Activated CD8-positive, alpha-beta T cell treated with anti-CD3 and anti-CD28 coated beads, Interleukin-2, amount 10 ng/mL, durations not matched to agents 7 days and 5 days (primary cell): ENCODE data around the gene INPP5B. TPM values are rescaled to one million over a fixed set of nuclear protein-coding genes. Genes with fewer than 3 reads are reported as not detected.
"Not testable (repeated sequence)": the region's sequence is repeated elsewhere in the genome, so short reads cannot be mapped to it uniquely, and the experiment has no call there.

Experiments used
- ATAC-seq: fragments of 150-1000 bp; cut with Tn5 transposase; one replicate; pipeline ENCODE4 v1.10.0; 2021; ENCODE audit warnings: moderate library complexity
- CTCF ChIA-PET: fragments of 350-600 bp; sonication (Branson Sonifier 250); formaldehyde crosslinking; loops from one replicate; lab custom pipeline; 2021; ENCODE audit warnings: antibody characterized with exemption; lab: Charles Lee
- POLR2A ChIA-PET: fragments of 350-600 bp; sonication (Branson Sonifier 250); formaldehyde crosslinking; loops from one replicate; lab custom pipeline; 2021; ENCODE audit warnings: antibody characterized with exemption; lab: Charles Lee
- DNase-seq: peaks from one replicate; pipeline ENCODE4 v3.0.0-alpha.2; 2020
- H3K27ac Mint-ChIP-seq: one replicate; pipeline ENCODE4 v1.8.0; 2021; ENCODE audit warnings: mild to moderate bottlenecking, mixed read lengths
- H3K27me3 Mint-ChIP-seq: one replicate; pipeline ENCODE4 v1.8.0; 2021; ENCODE audit warnings: low read depth, mixed read lengths
- H3K36me3 Mint-ChIP-seq: one replicate; pipeline ENCODE4 v1.8.0; 2021; ENCODE audit warnings: low read depth, mixed read lengths
- H3K4me1 Mint-ChIP-seq: one replicate; pipeline ENCODE4 v1.8.0; 2021; ENCODE audit warnings: low read depth, mixed read lengths
- H3K4me3 Mint-ChIP-seq: one replicate; pipeline ENCODE4 v1.8.0; 2021; ENCODE audit warnings: mild to moderate bottlenecking, mixed read lengths
- H3K9me3 Mint-ChIP-seq: one replicate; pipeline ENCODE4 v1.8.0; 2022; ENCODE audit warnings: mixed read lengths; ENCODE audit not compliant: insufficient read depth
- total RNA-seq, 2 experiments: library from RNA; stranded (reverse); gene quantifications; one replicate each; pipeline ENCODE4 v1.2.3, GENCODE V29; 2021

INPP5B gene
- total RNA-seq, 2 experiments from 2014 or later, result 40.2 to 41.1 TPM

DNA sequence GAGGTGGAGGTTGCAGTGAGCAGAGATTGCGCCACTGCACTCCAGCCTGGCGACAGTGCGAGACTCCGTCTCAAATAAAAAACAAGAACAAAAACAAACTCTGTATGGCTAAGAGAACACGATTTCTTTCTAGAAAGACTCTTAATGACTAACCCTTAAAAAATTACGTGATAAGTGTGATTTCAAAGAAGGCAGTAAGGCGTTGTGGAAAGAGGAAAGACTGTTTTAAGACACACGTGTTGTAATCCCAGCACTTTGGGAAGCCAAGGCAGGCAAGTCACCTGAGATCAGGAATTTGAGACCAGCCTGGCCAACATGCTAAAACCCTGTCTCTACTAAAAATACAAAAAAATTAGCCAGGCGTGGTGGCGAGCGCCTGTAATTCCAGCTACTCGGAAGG, 17.3 kb upstream of the INPP5B start:
- H3K4me1 Mint-ChIP-seq, H3K27me3 Mint-ChIP-seq, H3K27ac Mint-ChIP-seq, CTCF ChIA-PET, DNase-seq, H3K4me3 Mint-ChIP-seq, ATAC-seq, POLR2A ChIA-PET, H3K9me3 Mint-ChIP-seq: not testable (repeated sequence)
- peaks cover 46% of the 10 kb centered on the region for H3K36me3 Mint-ChIP-seq

DNA sequence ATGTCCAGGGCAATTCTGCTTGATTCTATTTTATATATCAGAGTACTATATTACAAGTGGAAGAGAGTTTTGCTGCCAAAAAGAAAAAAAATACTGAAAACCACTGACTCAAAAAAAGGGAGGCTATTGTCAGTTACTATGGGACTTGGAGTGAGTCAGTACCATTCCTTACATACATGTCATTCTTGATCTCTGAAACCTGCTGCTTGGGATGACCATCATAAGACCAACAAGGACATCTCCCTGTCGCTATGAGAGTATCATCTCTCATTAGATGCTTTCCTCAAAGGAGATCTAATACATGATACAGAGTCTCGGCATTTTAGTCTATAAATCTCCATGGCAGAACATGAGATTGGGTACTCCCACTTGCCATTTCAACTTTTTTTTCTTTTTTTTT, 11.8 kb upstream of the INPP5B start:
- Mint-ChIP-seq H3K4me1 (no peaks in the 10 kb centered on the region), H3K27ac (no peak overlapping the region), H3K27me3 (no peaks in the 10 kb centered on the region), H3K4me3 (no peak overlapping the region), H3K36me3 (peaks cover 34% of the 10 kb centered on the region), H3K9me3 (no peaks in the 10 kb centered on the region)
- POLR2A ChIA-PET, result no interaction called here
- CTCF ChIA-PET, result interaction anchor here (1.1 kb wide), 1 partner anchor 10 kb away, joined by 4 read pairs; no protein-coding TSS in a partner anchor
- no peak for DNase-seq
- no peak for ATAC-seq

- POLR2A ChIA-PET, result no interaction called here
- no peak overlapping the region for H3K4me3 Mint-ChIP-seq
These were observed 8.8 kb upstream of the INPP5B start for GRCh38 chr1:37955685-37956084.

DNA sequence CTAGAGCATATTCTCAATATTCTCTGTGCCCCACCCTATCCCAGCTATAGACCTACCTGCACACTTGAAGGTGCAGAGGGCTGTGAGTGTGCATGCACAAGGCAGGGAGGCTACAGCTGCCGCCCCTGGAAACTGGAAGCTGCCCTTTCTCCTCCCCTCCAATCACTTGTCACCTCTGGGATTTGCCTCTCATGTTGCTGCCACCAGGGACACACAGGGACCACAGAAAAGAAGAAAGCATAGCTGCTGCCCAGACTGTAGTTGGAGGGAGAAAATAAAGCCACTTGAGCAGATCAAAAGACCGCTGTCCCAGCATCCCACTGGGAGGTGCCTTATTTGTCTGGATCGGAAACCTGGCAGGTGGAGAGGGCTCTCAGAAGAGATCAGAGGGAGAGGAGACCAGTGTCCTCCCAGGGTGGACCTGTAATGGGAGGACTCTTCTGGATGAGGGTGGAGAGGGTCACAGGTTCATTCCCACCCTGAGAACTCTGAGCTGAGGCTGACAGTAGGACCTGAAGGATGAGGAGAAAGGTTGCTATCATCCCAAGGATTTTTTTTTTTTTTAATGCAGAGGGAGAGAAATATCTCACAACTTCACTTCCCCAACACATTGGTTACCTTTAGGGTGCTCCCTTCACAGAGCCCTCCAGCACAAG, 7.6 kb upstream of the INPP5B start:
- Mint-ChIP-seq H3K36me3 (peaks cover 17% of the 10 kb centered on the region), H3K4me1 (peaks cover 12% of the 10 kb centered on the region)

More at GRCh38 chr1:37955685-37956084, 8.8 kb upstream of the INPP5B start:
- peaks cover 24% of the 10 kb centered on the region for H3K36me3 Mint-ChIP-seq
- no peak overlapping the region for H3K27ac Mint-ChIP-seq
- CTCF ChIA-PET, result no interaction called here
- no peaks in the 10 kb centered on the region for H3K27me3 Mint-ChIP-seq
- DNase-seq (no peak), ATAC-seq (no peak)
- no peaks in the 10 kb centered on the region for H3K9me3 Mint-ChIP-seq
- H3K4me1 Mint-ChIP-seq, result peaks cover 10% of the 10 kb centered on the region

DNA sequence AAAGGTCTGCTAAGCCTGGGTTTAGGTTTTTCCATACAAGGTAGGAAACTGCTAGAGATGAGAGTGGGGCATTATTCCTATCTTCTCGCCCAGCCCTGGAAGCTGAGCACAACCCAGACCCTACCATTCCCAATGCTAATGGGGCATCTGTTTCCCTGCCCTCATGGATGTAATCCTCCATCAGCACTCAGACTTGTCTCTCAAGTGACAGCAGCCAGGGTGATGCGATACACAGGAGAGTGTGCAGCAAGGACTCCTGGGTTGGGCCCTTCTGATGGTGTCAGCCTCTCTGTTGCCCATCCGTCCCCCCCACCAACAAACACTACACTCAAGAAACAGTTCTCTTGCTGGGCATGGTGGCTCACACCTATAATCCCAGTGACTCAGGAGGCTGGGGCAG, 5.9 kb upstream of the INPP5B start:
- ChIA-PET POLR2A (no interaction called here), CTCF (no interaction called here)
- Mint-ChIP-seq H3K27ac (no peak overlapping the region), H3K4me3 (no peak overlapping the region), H3K36me3 (peaks cover 8% of the 10 kb centered on the region), H3K27me3 (no peaks in the 10 kb centered on the region), H3K9me3 (no peaks in the 10 kb centered on the region), H3K4me1 (peaks cover 14% of the 10 kb centered on the region)
- no peak for ATAC-seq
- DNase-seq, result no peak

More for the DNA sequence above, 7.6 kb upstream of the INPP5B start:
- Mint-ChIP-seq H3K27ac (no peak overlapping the region), H3K9me3 (no peaks in the 10 kb centered on the region), H3K27me3 (no peaks in the 10 kb centered on the region), H3K4me3 (no peak overlapping the region)
- DNase-seq (no peak), ATAC-seq (no peak)
- ChIA-PET CTCF (no interaction called here), POLR2A (no interaction called here)

DNA sequence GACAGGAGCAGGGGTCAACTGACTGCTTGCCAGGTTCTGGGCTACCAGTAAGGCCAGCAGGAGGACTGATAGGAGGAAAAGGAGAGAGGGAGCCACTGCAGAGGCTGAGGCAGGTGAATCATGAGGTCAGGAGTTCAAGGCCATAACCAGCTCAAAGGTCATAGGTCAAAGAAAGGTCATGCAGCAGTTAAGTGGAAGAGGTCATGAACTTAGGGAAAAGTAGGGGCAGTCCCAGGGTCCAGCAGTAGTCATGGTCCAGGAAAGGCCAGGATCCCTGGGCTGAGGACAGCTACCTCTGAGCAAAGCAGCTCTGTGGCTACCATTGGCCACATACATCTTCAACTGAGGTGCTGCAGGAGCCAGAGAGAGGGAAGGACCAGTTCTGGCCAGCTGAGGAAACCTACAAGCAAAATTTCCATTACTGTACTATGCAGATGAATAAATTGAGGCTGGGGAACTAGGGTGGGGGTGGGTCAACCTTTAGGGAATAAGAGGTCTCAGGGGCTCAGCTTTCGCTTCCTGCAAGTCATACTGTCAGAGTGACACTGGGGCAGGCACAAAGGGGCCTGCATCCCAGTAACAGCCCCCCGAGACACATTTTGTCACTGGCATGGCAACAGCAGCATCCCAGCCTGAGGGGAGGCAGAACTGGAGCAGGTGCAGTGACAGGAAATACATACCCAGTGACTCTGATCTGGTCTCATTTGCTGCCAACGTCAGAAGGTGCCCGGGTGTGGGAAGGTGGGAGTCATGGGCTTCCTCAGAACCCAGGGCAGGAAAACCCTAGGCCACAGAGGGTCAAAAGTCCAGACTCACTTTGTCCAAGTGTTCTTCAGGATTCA, 5.2 kb upstream of the INPP5B start:
- peaks cover 3% of the 10 kb centered on the region for H3K36me3 Mint-ChIP-seq
- peak overlapping the region; percentile 8 for H3K27ac Mint-ChIP-seq
- no peaks in the 10 kb centered on the region for H3K27me3 Mint-ChIP-seq
- peaks cover 20% of the 10 kb centered on the region for H3K4me1 Mint-ChIP-seq
- DNase-seq (no peak), ATAC-seq (no peak)
- H3K9me3 Mint-ChIP-seq, result no peaks in the 10 kb centered on the region
- no peak overlapping the region for H3K4me3 Mint-ChIP-seq
- CTCF ChIA-PET, result interaction anchor here (0.8 kb wide), 1 partner anchor 67 kb away, joined by 3 read pairs; no protein-coding TSS in a partner anchor
- POLR2A ChIA-PET, result no interaction called here

DNA sequence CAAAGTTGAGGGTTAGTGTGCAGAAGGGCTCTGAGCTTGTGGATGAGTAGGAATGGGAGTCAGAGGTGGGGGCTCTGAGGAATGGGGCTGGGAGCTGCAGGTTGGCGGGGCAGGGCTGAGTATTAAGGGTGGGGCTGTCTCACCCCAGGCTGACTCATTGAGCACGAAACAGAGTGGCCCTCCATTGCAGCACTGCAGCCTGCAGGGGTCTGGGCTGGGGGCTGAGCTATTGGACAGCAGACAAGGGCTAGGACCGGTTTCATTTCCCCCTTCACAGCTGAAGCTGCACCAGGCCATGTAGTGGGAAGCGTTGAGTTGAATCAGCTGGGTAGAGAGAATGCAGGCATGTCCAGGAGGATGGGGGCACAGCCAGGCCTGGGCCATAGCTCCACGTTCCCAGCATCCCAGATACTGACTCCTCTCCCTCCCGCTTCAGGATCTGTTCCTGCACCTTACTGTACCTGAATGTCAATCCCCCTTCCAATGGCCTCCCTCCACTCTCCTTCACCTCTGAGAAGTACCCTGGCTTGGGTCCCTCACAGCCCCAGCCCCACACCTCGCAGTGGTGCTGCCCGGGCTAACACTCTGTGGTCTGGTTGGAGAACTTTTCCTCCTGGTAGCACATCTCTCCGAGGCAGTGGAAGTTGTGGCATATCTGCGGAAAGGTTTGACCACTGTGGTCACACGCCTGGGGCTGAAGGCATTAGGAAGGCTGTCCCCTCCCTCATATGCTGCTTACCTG, 4.4 kb upstream of the INPP5B start:
- Mint-ChIP-seq H3K36me3 (peaks cover 2% of the 10 kb centered on the region), H3K27me3 (no peaks in the 10 kb centered on the region), H3K27ac (peak overlapping the region; percentile 8), H3K9me3 (no peaks in the 10 kb centered on the region), H3K4me3 (no peak overlapping the region), H3K4me1 (peaks cover 26% of the 10 kb centered on the region)
- ATAC-seq (no peak), DNase-seq (no peak)
- ChIA-PET CTCF (interaction anchor here (0.8 to 0.9 kb wide), 2 partner anchors 61 to 68 kb away, joined by 3 read pairs; no protein-coding TSS in a partner anchor), POLR2A (interaction anchor here (0.9 kb wide), 1 partner anchor 38 kb away, joined by 4 read pairs; no protein-coding TSS in a partner anchor)

- no peaks in the 10 kb centered on the region for H3K27me3 Mint-ChIP-seq
- POLR2A ChIA-PET, result interaction anchor here (1.0 to 2.1 kb wide), 2 partner anchors 7 to 18 kb away, joined by 3 to 6 read pairs; no protein-coding TSS in a partner anchor
- no peaks in the 10 kb centered on the region for H3K9me3 Mint-ChIP-seq
- ATAC-seq (no peak), DNase-seq (no peak)
- CTCF ChIA-PET, result interaction anchor here (1.1 to 1.9 kb wide), 4 partner anchors 9 to 40 kb away, joined by 4 to 5 read pairs (median 4); partner anchors contain the start of gene SF3A3
- H3K4me1 Mint-ChIP-seq, result peaks cover 34% of the 10 kb centered on the region
- H3K36me3 Mint-ChIP-seq, result no peaks in the 10 kb centered on the region
- H3K27ac Mint-ChIP-seq, result no peak overlapping the region
- no peak overlapping the region for H3K4me3 Mint-ChIP-seq
These were observed 2.8 kb upstream of the INPP5B start for GRCh38 chr1:37949524-37950152.

- no peak for DNase-seq
- Mint-ChIP-seq H3K4me1 (peaks cover 34% of the 10 kb centered on the region), H3K27me3 (no peaks in the 10 kb centered on the region), H3K27ac (no peak overlapping the region), H3K4me3 (no peak overlapping the region), H3K9me3 (no peaks in the 10 kb centered on the region), H3K36me3 (no peaks in the 10 kb centered on the region)
- ATAC-seq, result no peak
- ChIA-PET CTCF (interaction anchor here (0.6 to 1.9 kb wide), 5 partner anchors 10 to 41 kb away, joined by 3 to 5 read pairs (median 4); partner anchors contain the start of gene SF3A3), POLR2A (interaction anchor here (1.0 to 2.1 kb wide), 2 partner anchors 8 to 17 kb away, joined by 3 to 6 read pairs; no protein-coding TSS in a partner anchor)
These were observed 2.0 kb upstream of the INPP5B start for GRCh38 chr1:37948841-37949240.

DNA sequence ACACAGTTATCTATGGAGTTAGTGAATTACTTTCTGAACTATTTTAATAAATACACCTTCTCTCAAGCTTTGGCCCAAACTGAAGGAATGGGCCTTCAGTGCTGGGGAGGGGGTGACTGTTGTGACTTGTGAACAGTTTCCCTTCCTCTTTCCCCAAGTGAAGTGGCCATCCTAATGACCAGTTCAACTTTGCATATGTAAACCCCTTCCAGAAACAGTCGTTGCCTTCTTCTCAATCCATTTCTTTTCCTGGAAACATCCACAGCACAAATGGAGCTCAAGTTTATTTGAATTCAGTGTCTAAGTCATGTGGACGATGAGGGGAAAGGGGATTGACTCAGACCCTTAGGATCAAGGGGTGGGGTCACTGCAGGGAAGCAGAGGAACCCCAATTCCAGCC, 1.3 kb upstream of the INPP5B start:
- no peaks in the 10 kb centered on the region for H3K9me3 Mint-ChIP-seq
- ChIA-PET CTCF (interaction anchor here (1.3 to 1.5 kb wide), 2 partner anchors 10 to 88 kb away, joined by 4 to 6 read pairs; partner anchors contain the start of gene MTF1), POLR2A (interaction anchor here (2.1 kb wide), 1 partner anchor 17 kb away, joined by 6 read pairs; no protein-coding TSS in a partner anchor)
- no peak for ATAC-seq
- H3K4me1 Mint-ChIP-seq, result peaks cover 34% of the 10 kb centered on the region
- peaks cover 3% of the 10 kb centered on the region for H3K36me3 Mint-ChIP-seq
- no peak overlapping the region for H3K4me3 Mint-ChIP-seq
- no peak for DNase-seq
- H3K27ac Mint-ChIP-seq, result peak overlapping the region; percentile 30
- H3K27me3 Mint-ChIP-seq, result no peaks in the 10 kb centered on the region
